Glutamatergic neuron (in vitro differentiated cells): ENCODE results near the gene APOF. TPM values are rescaled to one million over a fixed set of nuclear protein-coding genes. Genes with fewer than 3 reads are reported as not detected.

Source experiments
- total RNA-seq: library from RNA; stranded (reverse); fragmentation: NEBNext Ultra II Directional; extraction: Animal tissue kit (Norgen Biotek cat#: 25700); gene quantifications from one replicate; pipeline ENCODE4 v1.2.1, GENCODE V29; 2021; ENCODE audit not compliant: unreplicated experiment

APOF gene
- total RNA-seq, 1 donor from 2014 or later = not detected

Other genes starting within 250 kb of the APOF start
- 1,433 TPM for gene RPL41, start 246.2 kb downstream of the APOF start, total RNA-seq
- gene ZC3H10, start 244.6 kb downstream of the APOF start, total RNA-seq = 11.1 TPM
- gene ESYT1, start 234.6 kb downstream of the APOF start, total RNA-seq = 144 TPM
- 232 TPM for gene MYL6B, start 210.3 kb downstream of the APOF start, total RNA-seq
- gene MYL6, start 204.5 kb downstream of the APOF start, total RNA-seq = 2,223 TPM
- gene SMARCC2, start 173.4 kb downstream of the APOF start, total RNA-seq = 196 TPM
- gene RNF41, start 140.9 kb downstream of the APOF start, total RNA-seq = 72.6 TPM
- gene NABP2, start 138.5 kb downstream of the APOF start, total RNA-seq = 42.6 TPM
- 0.61 TPM for gene SLC39A5, start 132.8 kb downstream of the APOF start, total RNA-seq
- 49.1 TPM for gene ANKRD52, start 104.5 kb downstream of the APOF start, total RNA-seq
- 18.9 TPM for gene COQ10A, start 95.9 kb downstream of the APOF start, total RNA-seq
- gene CS, start 62.5 kb downstream of the APOF start, total RNA-seq = 257 TPM
- gene CNPY2, start 46.9 kb downstream of the APOF start, total RNA-seq = 141 TPM
- gene PAN2, start 28.9 kb downstream of the APOF start, total RNA-seq = 101 TPM
- gene IL23A, start 24.0 kb downstream of the APOF start, total RNA-seq = 0.42 TPM
- gene STAT2, start 2.8 kb downstream of the APOF start, total RNA-seq = 74.7 TPM
- 17.9 TPM for gene TIMELESS, start 86.6 kb upstream of the APOF start, total RNA-seq
- gene MIP, start 91.8 kb upstream of the APOF start, total RNA-seq = not detected
- 3.6 TPM for gene SPRYD4, start 105.7 kb upstream of the APOF start, total RNA-seq
- gene GLS2, start 125.3 kb upstream of the APOF start, total RNA-seq = 0.91 TPM
- gene RBMS2, start 159.0 kb upstream of the APOF start, total RNA-seq = 10.2 TPM